ENCODE measurements around the gene EMX1.
A peak's percentile ranks its signal among the peaks of the same experiment; 100 is the strongest.

EMX1 gene

DNA sequence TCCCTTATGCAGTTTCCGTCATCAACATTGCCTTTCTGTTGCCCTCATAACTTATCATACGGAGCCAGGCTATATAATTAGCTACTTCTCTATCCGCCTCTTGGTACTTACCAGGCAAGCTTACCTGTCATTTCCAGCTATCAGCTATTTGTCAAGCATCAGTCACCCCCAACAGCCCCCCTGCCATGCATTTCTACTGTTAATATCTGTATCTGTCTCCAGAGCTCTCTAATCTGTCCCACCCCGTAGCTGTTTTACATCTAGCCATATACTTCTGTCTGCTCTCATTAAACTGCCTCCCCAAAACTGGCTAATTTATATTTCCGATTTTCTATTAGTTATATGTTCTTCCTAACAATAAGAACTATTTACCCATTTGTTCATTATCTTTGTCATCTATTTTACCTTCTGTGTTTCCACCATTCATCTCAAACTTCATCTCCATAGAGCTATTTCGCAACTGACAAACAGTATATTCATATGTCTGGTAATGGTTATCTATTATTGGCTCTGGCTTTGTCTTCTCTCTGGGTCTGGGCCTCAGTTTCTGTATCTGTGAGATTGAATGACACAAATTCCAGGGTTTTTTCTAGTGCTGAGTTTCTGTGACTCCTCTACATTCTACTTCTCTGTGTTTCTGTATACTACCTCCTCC, 9.6 kb downstream of the EMX1 start:
- DNase-seq: no peak

DNA sequence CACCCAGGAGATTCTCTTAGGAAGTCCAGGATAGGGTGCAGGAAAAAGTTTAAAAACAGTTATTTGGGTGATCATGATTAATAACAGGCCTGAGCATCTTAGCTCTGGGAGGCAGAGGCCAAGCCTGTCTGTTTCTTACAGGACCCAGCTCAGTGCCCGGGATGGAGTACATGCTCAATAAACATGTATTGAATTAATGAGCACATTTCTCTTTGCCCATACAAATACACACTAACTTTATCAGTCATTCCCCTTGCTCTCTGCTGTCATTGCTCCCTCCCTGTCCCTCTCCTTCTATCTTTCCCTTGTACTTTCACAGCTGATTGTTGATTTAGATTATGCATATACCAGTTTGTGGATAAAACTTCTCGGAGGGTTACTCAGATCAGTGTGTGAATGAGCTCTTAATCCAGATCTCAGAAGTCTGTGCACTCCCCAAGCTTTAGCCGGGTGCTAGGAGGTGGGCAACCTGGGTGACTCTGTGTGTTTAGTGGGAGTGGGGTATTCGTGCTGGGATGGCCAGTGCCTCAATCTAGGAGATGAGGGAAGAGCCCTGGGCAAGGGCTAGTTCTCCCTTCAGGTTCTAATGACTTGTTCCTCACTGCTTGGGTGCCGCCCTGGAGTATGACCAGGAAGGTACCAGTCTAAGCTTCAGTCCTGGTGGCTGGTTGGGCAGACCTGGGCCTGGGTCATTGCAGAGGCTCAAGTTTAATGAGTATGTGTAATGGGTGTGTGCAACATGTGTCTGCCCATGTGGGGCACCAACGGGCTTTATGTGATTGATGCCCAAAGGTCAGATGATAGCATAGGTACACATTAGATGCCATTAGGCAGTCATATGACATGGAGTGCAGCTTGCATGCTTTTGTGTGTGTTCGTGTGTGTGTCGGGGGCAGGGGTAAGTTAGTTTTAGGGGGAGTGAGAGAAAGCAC, 10.6 kb downstream of the EMX1 start:
- DNase-seq: no peak

DNA sequence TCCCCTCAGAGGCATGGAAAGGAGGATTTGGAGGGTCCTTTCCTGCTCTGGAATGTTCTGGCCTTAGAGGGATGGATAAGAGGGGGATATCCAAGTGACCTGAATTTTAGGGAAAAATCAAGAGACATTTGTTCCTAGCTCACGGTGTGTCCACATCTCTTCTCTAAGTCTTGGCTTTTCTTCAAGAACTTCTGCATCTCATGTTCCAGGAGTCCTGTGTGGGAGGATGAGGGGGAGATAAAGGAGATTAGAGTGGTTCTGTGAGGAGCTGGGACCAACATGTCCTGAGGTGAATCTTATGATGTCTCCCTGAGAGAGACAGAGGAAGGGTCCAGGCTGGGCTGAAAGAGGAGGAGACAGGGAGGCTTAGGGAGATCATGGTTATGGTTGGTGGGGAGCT, 11.7 kb downstream of the EMX1 start:
- no peak for DNase-seq

DNA sequence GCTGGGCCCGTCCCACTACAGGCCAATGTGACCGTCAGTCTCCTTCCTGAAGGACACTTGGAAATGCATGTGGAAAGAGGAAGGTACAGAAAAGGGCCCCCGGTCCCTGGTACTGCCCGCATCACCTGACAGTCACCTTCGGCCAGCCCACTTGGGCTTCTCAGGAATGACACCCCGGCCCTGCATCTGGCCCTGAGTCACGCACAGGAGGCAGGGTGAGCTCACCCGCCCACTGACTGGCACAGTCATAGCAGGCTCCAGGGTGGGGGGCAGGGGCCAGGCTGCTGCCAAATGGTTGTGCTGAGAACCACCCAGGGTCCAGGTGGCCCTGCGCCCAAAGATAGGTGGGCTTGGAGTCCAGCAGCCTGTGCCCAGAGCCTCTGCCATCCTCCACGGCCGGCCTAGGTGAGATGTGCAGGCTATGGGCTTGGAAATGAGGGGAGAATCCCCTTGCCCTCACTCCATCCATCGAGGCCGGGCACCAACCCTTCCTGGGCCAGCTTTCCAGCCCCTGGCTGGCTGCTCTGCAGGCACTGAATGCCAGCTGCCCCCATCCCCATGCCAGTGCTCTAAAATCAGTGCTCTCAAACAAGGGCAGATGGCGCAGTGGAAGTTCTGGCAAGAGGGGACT, 14.1 kb downstream of the EMX1 start:
- DNase-seq: no peak

DNA sequence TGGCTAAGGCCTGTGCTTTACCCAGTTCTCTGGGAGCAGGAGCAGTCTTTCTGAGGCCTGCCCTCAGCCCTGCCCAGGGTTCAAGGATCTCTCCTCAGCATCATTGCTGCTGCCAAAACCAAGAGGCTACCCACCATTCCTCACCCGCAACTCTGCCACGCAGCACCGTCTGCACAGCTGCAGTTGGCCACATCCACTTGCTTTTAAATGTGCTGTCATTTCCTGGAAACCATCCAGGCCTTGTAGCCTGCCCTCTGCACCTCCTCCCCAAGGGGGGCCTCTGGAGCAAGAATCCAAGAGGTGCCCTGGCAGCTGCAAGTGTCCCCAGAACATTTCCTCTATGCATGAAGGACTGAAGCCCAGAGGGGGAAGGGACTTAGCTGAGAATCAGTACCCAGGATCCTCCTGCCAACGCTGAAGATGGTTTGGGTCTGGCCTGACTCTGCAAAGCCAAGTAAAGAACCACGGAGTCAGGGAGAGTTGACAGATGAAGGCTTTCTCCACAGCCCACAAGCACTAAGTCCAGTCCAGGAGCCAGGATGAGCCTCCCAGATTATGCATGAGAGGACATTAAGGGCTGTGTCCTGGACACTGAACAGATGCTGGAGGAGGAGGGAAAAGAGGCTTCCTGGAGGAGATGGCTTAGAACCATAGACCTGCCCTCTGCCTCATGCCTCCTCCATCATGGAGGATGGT, 14.9 kb downstream of the EMX1 start:
- DNase-seq: no peak

DNA sequence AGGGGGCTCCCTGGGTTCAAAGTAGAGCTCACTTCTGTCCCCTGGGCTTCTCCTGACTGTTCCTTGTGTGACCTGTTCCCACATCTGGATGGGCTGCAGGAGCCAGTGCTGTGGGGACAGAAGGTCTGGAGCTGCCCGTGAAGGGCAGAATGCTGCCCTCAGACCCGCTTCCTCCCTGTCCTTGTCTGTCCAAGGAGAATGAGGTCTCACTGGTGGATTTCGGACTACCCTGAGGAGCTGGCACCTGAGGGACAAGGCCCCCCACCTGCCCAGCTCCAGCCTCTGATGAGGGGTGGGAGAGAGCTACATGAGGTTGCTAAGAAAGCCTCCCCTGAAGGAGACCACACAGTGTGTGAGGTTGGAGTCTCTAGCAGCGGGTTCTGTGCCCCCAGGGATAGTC, 15.5 kb downstream of the EMX1 start:
- DNase-seq: no peak

DNA sequence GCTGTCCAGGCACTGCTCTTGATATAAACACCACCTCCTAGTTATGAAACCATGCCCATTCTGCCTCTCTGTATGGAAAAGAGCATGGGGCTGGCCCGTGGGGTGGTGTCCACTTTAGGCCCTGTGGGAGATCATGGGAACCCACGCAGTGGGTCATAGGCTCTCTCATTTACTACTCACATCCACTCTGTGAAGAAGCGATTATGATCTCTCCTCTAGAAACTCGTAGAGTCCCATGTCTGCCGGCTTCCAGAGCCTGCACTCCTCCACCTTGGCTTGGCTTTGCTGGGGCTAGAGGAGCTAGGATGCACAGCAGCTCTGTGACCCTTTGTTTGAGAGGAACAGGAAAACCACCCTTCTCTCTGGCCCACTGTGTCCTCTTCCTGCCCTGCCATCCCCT, 15.9 kb downstream of the EMX1 start:
- DNase-seq: no peak

DNA sequence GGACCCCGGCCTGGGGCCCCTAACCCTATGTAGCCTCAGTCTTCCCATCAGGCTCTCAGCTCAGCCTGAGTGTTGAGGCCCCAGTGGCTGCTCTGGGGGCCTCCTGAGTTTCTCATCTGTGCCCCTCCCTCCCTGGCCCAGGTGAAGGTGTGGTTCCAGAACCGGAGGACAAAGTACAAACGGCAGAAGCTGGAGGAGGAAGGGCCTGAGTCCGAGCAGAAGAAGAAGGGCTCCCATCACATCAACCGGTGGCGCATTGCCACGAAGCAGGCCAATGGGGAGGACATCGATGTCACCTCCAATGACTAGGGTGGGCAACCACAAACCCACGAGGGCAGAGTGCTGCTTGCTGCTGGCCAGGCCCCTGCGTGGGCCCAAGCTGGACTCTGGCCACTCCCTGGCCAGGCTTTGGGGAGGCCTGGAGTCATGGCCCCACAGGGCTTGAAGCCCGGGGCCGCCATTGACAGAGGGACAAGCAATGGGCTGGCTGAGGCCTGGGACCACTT, 16.4 kb downstream of the EMX1 start:
- DNase-seq: no peak

DNA sequence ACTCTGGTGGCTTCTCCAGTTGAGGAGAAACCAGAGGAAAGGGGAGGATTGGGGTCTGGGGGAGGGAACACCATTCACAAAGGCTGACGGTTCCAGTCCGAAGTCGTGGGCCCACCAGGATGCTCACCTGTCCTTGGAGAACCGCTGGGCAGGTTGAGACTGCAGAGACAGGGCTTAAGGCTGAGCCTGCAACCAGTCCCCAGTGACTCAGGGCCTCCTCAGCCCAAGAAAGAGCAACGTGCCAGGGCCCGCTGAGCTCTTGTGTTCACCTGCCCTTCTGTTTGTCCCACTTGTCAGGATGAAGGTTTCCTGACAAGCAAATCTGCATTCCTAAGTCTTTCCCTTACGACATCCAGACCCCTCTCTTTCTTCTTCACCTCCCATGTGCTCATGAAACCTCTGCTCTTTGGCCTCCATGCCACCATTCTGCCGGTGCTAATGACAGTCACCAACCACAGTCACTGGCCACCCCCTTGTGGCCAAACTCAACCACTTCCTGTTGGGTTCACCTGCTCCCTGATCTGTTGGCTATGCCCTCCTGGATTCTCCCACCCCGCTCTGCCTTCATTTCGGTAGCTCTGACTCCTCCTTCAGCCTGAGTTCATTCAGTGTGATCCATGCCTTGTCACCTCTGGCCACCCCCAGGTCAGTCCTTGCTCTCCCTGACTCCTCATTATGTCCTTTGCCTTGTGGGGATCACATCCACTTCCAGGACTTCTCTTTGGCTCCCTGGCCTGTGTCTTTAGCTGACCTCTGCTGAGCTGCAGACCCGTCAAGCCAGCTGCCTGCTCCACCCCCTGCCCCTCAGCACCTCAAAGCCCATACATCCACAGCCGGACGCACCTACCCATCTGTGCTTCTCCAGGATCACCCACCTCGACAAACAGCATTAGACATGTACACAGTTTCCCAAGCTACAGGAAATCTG, 17.6 kb downstream of the EMX1 start:
- peak; percentile 60 for DNase-seq

DNA sequence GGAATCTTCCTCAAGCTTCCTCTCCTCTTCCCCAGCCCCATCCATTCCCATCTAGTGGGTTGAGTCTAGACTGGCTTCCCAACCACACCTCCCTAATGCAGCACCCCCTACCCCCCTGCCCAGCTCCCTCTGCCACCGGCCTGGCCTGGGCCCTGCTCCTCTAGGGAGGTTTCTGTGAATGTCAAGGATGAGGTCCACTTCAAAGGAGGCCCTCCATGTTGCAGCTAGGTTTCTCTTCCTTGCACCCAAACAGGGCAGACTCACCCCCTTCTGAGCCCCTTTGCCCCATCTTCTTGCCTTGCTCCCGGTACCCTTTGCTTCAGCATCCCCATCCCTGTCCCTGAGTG, 18.3 kb downstream of the EMX1 start:
- no peak for DNase-seq

DNA sequence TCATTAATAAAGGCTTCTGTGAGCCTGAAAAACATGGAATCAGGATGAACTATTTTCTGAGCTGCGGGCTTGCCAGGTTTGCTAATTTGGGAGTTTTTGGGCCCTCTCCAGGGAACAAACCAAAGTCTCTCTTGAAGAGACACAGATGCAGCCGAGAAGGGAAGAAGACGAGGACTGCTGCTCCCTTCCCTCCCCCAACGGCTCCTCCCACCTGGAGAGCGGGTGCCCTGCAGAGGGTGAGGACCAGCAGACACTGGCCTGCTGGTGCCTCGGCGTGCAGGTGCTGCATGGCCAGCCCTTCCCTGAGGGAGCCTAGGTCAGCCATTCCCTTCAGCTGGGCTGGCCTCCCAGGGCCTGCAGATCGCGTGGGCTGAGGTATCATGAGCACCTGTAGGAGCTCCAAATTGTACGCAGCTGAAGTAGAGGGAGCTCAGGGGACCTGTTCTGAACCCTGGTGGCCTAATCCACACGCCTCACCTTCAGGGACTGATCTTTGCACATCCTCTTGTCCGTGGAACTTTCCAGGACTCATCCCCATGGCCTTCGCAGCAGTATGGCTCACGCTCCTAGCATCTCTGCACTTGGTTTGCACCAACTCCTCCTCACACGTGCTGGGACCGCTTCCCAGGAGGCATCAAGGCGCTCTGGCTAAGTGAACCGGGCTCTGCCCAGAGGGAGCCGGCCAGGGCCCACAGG, 19.5 kb downstream of the EMX1 start:
- no peak for DNase-seq

DNA sequence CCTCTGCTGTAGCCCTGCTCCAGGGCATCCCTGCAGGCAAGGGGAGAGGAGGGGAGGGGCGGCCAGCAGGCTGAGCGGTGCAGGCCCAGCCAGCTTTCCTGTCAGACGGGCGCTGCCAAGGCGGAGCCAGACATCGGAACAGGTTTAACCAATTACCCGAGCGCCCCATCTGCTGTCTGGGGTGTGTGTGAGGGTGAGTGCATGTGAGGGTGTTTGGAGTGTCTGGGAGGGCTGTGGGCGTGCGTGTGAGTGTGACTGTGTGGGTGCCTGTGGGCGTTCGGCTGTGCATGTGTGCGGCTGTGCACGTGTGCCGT, 20.0 kb downstream of the EMX1 start:
- DNase-seq: no peak

DNA sequence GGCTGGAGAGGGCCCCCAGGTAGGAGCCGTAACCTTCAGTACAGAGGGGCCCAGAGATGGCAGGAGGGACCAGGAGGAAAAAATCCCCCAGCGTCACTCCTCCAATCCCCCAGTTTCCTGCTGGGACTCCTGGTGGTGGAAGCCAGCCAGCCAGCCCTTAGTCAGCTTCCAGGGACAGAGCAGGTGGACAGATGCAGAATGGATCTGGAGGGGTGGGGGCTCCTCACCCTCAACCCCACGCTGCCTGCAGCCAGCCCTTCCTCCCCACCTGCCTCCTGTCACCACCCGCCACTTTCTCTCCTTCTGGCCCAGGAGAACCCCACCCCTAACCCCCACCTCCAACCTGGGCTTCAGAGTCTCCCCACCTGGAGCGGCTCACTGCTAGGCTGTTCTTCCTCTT, 21.1 kb downstream of the EMX1 start:
- DNase-seq: no peak

DNA sequence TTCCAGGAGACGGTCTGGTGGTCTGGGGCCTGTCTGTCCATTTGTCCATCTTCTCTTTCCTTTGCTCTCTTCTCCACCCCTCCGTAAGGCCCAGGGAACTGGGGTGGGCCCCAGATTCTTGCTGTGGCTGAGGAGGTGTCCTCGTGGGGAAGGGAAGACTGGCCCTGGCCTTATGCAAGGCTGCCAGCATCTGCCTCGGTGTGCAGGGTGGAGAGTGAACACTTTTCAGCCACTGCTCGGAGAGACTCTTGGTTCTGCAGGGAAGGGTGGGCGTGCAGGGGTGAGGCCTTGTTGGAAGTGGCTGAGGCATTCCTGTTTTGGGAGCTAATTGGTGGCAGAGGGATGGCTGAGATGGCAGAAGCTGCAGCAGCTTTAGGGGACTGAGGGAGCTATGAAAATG, 23.0 kb downstream of the EMX1 start:
- no peak for DNase-seq

DNA sequence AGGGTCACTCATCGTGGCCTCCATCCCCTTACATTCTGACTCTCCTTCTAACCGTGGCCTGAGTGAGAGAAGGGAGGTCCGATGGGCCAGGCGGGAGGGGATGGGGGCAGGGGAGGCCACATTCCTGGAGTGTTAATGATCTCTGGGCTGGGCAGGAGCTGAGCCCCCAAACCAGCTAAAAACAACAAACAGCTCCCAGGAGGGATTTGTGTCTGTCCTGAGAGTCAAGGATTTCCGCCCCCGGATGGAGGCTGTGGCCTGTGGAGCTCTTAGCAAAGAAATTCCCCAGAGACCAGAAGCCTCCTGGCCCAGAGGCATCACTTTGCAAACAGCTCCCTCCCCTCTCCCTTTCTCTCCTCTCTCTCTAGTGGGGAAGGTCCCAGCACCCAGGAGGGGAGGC, 23.5 kb downstream of the EMX1 start:
- no peak for DNase-seq

DNA sequence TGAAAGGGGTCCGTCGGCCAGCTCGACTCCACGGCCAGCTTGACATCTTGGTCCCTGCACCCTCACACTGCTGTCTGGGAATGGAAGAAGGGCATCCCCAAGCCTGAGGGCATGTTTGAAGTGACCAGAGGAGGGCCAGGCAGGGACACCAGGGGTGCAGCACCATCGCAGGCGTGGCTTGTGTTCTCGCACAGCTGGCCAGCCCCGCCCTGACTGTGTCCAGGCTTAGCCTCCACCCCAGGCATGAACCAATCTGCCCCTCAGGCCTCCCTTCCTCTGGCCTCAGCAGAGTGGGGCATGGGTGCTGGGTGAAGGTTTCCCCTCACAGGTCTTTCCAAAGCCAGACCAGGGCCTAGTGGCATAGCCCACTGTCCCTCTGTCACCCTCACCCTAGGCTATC, 25.0 kb downstream of the EMX1 start:
- DNase-seq: no peak

DNA sequence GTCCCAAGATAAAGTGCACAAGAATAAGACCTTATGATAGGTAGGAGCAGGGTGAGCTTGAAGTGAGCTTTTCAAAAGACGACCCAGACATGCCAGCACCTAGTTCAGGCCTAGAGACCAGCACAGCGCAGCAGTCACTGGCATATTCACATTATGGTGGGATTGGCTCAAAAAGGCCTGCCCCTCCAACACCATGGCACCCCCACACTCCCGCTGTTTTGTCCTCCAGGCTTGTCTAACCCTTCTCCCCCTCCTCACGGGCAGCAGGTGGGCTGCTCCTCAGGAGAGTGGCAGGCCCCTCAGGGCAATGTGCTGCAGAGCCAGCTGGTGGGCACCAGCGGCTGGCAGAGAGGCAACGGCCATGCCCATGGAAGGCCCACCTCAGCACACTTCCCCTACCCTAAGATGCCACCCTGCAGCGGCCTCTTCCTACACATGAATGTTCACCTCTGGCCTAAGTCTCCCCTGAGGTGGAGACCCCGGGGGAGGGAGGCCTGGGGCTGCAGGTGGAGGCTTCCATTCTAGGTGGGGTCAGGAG, 25.6 kb downstream of the EMX1 start:
- no peak for DNase-seq

DNA sequence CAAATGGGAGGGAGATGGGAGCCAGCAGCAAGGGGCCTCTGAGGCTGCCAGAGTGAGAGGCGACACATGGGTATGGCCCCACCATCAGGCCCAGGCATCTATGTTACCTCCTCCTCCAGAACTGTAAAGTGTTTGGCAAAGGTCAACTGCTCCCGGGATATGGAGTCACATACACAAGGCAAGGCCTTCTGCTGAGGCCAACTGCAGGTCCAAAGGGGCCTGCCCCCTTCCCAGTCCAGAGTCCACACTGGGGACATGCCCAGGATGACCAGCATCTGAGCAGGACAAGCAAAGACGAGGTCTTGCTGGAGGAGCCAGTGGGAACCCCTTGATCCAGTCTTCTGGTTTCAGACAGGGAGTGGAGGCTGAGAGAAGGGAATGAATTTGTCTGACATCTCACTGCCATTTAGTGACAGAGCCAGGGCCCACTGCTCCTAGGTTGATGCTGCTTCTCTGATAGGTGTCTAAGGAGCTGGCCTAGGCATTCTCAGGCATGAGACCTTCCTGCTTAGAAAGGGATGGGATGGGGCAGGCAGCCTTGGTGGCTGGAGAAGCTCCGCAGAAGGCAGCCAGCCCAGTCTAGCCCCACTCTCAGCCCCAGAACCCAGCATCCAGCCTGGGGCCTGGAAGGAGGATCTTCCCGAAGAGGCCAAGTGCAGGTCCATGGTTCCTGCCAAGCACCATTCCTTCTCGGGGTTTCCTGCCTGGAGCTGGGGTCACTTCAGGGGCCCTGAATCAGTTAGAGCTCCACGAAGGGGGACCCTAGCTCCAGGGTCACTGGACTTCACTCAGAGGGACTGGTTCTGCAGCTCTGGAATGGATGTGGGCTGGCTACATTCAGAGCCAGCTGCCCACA, 26.4 kb downstream of the EMX1 start:
- no peak for DNase-seq

DNA sequence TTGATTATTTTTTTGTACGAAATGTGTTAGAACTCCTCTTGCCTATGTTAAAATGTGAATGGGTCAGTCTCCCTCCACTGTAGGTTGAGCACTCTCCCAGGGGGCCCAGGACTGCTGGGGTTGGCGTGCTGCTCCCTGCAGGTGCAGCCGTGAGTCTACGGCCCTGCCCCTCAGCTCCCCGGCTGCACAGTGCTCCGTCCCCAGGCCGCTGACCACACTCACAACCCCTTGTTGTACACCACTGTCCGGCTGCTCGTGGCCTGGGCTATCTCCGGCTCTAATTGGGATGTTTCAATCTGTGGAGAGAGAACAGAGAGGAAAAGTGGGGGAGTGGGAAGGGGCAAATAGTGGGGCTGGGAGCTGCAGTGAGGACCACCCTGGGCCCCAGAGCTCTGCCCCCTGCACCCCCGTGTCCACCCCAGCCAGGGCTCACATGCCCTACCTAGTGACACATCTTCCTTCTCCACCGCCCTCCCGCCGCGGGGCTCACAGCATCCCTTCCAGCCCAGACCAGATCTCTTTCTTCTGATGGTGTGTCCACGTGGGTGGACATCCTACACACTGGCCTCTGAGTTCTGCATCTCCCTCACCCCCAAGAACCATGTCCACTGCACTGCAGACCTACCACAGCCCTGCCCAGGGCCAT, 27.6 kb downstream of the EMX1 start:
- no peak for DNase-seq

DNA sequence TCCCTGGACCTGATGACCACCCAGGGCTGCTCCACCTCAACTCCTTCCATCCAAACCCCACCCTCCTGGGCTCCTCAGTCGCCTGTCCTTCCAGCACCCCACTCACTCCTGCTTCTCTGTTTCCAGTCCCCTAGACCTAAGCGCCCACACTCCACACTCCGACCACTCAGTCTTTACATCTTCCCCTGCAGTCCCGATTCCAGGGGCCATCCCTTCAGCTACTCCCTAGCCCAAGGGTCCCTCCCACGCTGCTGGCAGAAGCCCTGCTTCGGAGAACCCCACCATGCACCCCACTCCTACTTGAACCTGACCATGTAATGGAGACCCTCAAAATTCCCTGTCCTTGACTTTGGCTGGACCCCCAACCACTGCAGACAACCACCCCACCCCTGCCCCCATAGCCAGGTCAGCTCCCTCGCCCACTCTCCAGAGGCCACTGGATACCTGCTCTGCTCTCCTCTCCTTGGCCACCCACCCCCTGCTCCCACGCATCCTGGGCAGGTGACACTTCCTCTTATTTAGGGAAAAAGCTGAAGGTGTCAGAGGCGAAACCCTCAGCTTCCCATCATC, 28.2 kb downstream of the EMX1 start:
- DNase-seq: no peak

Data from hematopoietic multipotent progenitor cell treated with erythropoietin and hydrocortisone succinate and interleukin-3 and kit ligand, for 8 days (in vitro differentiated cells).